OCI-LY7 (cell line): ENCODE measurements around the gene MRPL28. TPM values are rescaled to one million over a fixed set of nuclear protein-coding genes. Genes with fewer than 3 reads are reported as not detected.

ENCODE experiments used
- BruUV-seq: library from RNA; stranded (reverse); fragments of 400-500 nt; replicated peaks from 2 replicates; lab custom pipeline; 2021; lab: Mats Ljungman, UMichigan
- CTCF ChIA-PET: fragments of 300-600 bp; sonication (Branson Sonifier 250); formaldehyde crosslinking; loops from one replicate; lab custom pipeline; 2022; ENCODE audit warnings: antibody characterized with exemption; ENCODE audit not compliant: unreplicated experiment; lab: Charles Lee
- POLR2A ChIA-PET: fragments of 300-600 bp; sonication (Branson Sonifier 250); formaldehyde crosslinking; loops from one replicate; lab custom pipeline; 2022; ENCODE audit warnings: antibody characterized with exemption; lab: Charles Lee
- DNase-seq: peaks from one replicate; pipeline ENCODE4 v3.0.0-alpha.2; 2015; ENCODE audit warnings: low spot score
- H2AFZ ChIP-seq: fragments of 200-600 bp; sonication (generic), shearing (Covaris generic); 2 replicates; pipeline ENCODE4 v1.6.1; 2014; ENCODE audit warnings: mild to moderate bottlenecking, antibody characterized with exemption, low read length, moderate library complexity
- H3K27ac ChIP-seq: fragments of 200-600 bp; sonication (generic); 2 replicates; pipeline ENCODE4 v1.5.1; 2014; ENCODE audit warnings: mixed run types, low read depth, mild to moderate bottlenecking, moderate library complexity, low read length, inconsistent platforms; ENCODE audit not compliant: poor library complexity, severe bottlenecking
- H3K36me3 ChIP-seq: fragments of 200-600 bp; sonication (generic); 2 replicates; pipeline ENCODE4 v1.6.1; 2014; ENCODE audit warnings: mild to moderate bottlenecking, antibody characterized with exemption, low read length, moderate library complexity, mixed read lengths; ENCODE audit not compliant: insufficient read depth
- H3K4me1 ChIP-seq: fragments of 200-600 bp; sonication (generic); 2 replicates; pipeline ENCODE4 v1.5.1; 2014; ENCODE audit warnings: mild to moderate bottlenecking, low read length; ENCODE audit not compliant: insufficient read depth, poor library complexity, severe bottlenecking
- H3K4me2 ChIP-seq: fragments of 200-600 bp; sonication (generic); 2 replicates; pipeline ENCODE4 v1.6.1; 2014; ENCODE audit warnings: mild to moderate bottlenecking, low read length
- H3K4me3 ChIP-seq: fragments of 200-600 bp; sonication (generic); 2 replicates; pipeline ENCODE4 v1.5.1; 2014; ENCODE audit warnings: mild to moderate bottlenecking, low read depth, low read length; ENCODE audit not compliant: poor library complexity, severe bottlenecking
- H3K79me2 ChIP-seq: fragments of 200-600 bp; sonication (generic); 2 replicates; pipeline ENCODE4 v1.6.1; 2016; ENCODE audit warnings: low read depth, mild to moderate bottlenecking, low read length, moderate library complexity, mixed read lengths; ENCODE audit not compliant: insufficient read depth
- H3K9me2 ChIP-seq: fragments of 200-600 bp; sonication (generic); 2 replicates; pipeline ENCODE4 v1.6.1; 2016; ENCODE audit warnings: mild to moderate bottlenecking, low read length, mixed read lengths; ENCODE audit not compliant: insufficient read depth
- H3K9me3 ChIP-seq: fragments of 200-600 bp; sonication (generic); 2 replicates; pipeline ENCODE4 v1.6.1; 2014; ENCODE audit warnings: mild to moderate bottlenecking, mixed run types, low read length, mixed read lengths
- H4K20me1 ChIP-seq: fragments of 200-600 bp; sonication (generic); 2 replicates; pipeline ENCODE4 v1.6.1; 2014; ENCODE audit warnings: mild to moderate bottlenecking, antibody characterized with exemption, low read length, moderate library complexity, mixed read lengths; ENCODE audit not compliant: insufficient read depth
- EZH2phosphoT487 ChIP-seq: fragments of 200-600 bp; sonication (generic); IDR thresholded peaks from 2 replicates; pipeline ENCODE4 v1.6.1; 2018; ENCODE audit warnings: low read depth, borderline replicate concordance, mild to moderate bottlenecking, mixed run types, antibody characterized with exemption, low read length, moderate library complexity, mixed read lengths
- intact Hi-C: fragments of 100-400 bp; cut with micrococcal nuclease; formaldehyde crosslinking; loops from one replicate; pipeline ENCODE4 v1.10.0; 2022; ENCODE audit not compliant: unreplicated experiment
- total RNA-seq, 2 experiments: library from RNA; depleted of rRNA in 1 of 2; stranded (reverse); fragments of >200 nt in 1 of 2; shearing (Covaris generic) in 1 of 2; gene quantifications; 2 replicates each; pipeline ENCODE4 v1.2.3, GENCODE V29; 2014 to 2022
- TF ChIP-seq, protein P1 (sequence below): fragments of 200-600 bp; sonication (generic); conservative IDR thresholded peaks from 2 replicates; pipeline ENCODE4 v1.5.1; 2014; ENCODE audit warnings: mild to moderate bottlenecking, antibody characterized with exemption, low read length, moderate library complexity, mixed read lengths

The MRPL28 gene
- total RNA-seq, 2 experiments from 2014 or later: 84.6 to 113 TPM

DNA sequence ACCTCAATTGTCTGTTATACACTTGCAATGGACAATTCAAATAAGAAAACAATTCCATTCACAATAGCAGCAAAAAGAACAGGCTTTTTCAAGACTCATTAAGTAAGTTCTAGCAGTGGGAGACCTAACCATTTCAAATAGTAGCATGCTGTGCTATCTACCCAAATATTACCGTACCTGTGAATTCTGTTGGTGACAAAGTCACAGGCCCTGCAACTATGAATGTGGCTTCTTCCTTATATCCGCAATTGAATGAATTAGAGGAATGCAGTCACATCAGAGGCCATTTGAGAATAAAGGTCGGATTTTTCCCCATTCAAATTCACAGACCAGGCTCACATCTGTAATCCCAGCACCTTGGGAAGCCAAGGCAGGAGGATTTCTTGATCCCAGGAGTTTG is 25.9 kb upstream of the MRPL28 start:
- DNase-seq: no peak
- CTCF ChIA-PET: no interaction called here
- H3K4me1 ChIP-seq: peaks cover 23% of the 10 kb centered on the region
- BruUV-seq: no TSS peak
- peaks cover 5% of the 10 kb centered on the region; the same call in 1 of the 2 replicates for H3K36me3 ChIP-seq
- POLR2A ChIA-PET: no interaction called here
- no peak overlapping the region for H2AFZ ChIP-seq
- H3K4me3 ChIP-seq: no peak overlapping the region
- peaks cover 5% of the 10 kb centered on the region for H3K9me3 ChIP-seq
- H4K20me1 ChIP-seq: no peaks in the 10 kb centered on the region
- H3K4me2 ChIP-seq: no peak overlapping the region
- intact Hi-C loops: no loop called here
- no peak for TF ChIP-seq EZH2phosphoT487
- no peaks in the 10 kb centered on the region for H3K9me2 ChIP-seq
- H3K27ac ChIP-seq: no peak overlapping the region
- H3K79me2 ChIP-seq: no peaks in the 10 kb centered on the region; the same call in 1 of the 2 replicates

DNA sequence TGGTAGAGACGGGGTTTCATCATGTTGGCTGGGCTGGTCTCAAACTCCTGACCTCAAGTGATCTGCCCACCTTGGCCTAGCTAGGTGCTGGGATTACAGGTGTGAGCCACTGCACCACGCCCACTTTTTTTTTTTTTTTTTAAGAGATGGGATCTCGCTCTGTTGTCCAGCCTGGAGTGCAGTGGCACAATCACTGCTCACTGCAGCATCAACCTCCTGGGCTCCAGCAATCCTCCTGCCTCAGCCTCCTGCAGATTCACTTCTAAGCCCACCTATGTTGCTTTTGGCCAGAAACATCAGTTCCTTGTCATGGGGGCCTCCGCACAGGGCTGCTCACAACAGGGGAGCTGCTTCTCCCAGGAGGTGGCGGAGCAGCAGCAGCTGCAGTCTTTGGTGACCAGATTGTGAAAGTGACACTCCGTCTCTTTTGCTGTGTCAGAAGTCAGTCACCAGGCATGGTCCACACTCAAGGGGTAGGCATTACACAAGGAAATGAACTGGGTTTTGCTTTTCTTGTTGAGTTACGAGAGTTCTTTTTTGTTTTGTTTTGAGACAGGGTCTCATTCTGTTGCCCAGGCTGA is 22.2 kb upstream of the MRPL28 start:
- intact Hi-C loops: loop anchor here (5.0 kb wide), 1 partner anchor 105 kb away; no protein-coding TSS in a partner anchor
- no peak for DNase-seq
- Histone ChIP-seq H3K9me2 (no peaks in the 10 kb centered on the region), H4K20me1 (no peaks in the 10 kb centered on the region), H3K4me2 (no peak overlapping the region), H3K4me3 (no peak overlapping the region), H3K4me1 (peaks cover 8% of the 10 kb centered on the region), H3K9me3 (peaks cover 5% of the 10 kb centered on the region), H2AFZ (no peak overlapping the region), H3K36me3 (peaks cover 5% of the 10 kb centered on the region; the same call in 1 of the 2 replicates), H3K79me2 (no peaks in the 10 kb centered on the region), H3K27ac (no peak overlapping the region)
- no TSS peak for BruUV-seq
- POLR2A ChIA-PET: no interaction called here
- TF ChIP-seq, protein P1, sequence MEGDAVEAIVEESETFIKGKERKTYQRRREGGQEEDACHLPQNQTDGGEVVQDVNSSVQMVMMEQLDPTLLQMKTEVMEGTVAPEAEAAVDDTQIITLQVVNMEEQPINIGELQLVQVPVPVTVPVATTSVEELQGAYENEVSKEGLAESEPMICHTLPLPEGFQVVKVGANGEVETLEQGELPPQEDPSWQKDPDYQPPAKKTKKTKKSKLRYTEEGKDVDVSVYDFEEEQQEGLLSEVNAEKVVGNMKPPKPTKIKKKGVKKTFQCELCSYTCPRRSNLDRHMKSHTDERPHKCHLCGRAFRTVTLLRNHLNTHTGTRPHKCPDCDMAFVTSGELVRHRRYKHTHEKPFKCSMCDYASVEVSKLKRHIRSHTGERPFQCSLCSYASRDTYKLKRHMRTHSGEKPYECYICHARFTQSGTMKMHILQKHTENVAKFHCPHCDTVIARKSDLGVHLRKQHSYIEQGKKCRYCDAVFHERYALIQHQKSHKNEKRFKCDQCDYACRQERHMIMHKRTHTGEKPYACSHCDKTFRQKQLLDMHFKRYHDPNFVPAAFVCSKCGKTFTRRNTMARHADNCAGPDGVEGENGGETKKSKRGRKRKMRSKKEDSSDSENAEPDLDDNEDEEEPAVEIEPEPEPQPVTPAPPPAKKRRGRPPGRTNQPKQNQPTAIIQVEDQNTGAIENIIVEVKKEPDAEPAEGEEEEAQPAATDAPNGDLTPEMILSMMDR: no peak
- TF ChIP-seq EZH2phosphoT487: no peak
- CTCF ChIA-PET: interaction anchor here (0.9 kb wide), 1 partner anchor 105 kb away, joined by 3 read pairs; no protein-coding TSS in a partner anchor

DNA sequence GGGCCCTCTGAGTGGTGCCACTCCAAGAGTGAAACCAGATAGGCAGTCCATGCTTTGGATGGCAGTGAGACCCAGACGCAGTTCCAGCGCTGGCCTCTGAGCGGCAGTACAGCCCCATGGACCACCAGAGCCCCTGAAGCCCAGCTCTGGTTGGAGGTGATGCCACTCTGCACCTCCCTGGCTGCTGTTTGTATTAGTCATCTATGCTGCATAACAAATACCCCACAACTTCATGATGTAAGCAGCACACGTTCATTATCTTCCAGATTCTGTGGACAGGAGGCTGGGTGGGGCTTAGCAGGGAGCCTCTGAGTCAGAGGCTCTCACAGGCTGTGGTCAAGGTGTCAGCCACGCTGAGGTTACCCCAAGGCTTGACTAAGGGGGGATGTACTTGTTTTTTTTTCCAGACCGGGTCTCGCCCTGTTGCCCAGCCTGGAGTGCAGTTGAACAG is 21.6 kb upstream of the MRPL28 start:
- Histone ChIP-seq H3K4me3 (no peak overlapping the region), H3K9me3 (peaks cover 5% of the 10 kb centered on the region), H3K27ac (no peak overlapping the region), H3K4me1 (peaks cover 8% of the 10 kb centered on the region), H3K36me3 (peaks cover 5% of the 10 kb centered on the region; the same call in 1 of the 2 replicates), H3K9me2 (no peaks in the 10 kb centered on the region), H3K4me2 (no peak overlapping the region), H2AFZ (no peak overlapping the region), H4K20me1 (no peaks in the 10 kb centered on the region), H3K79me2 (no peaks in the 10 kb centered on the region)
- TF ChIP-seq, protein P1: peak; percentile 86
- TF ChIP-seq EZH2phosphoT487: no peak
- ChIA-PET CTCF (interaction anchor here (0.9 kb wide), 1 partner anchor 105 kb away, joined by 3 read pairs; no protein-coding TSS in a partner anchor), POLR2A (no interaction called here)
- BruUV-seq: no TSS peak
- peak; percentile 65 for DNase-seq
- intact Hi-C loops: loop anchor here (5.0 kb wide), 1 partner anchor 105 kb away; no protein-coding TSS in a partner anchor
